HEK293 (cell line): ENCODE data around the gene TRIM24.

Experiments
- CTCF ChIP-seq: fragments of 450-650 bp; formaldehyde crosslinking; IDR thresholded peaks from 2 replicates; pipeline ENCODE4 v1.5.1; 2016; ENCODE audit warnings: missing biosample characterization, missing genetic modification characterization
- MYNN ChIP-seq: fragments of 450-650 bp; formaldehyde crosslinking; IDR thresholded peaks from 2 replicates; pipeline ENCODE4 v1.5.1; 2016; ENCODE audit warnings: missing biosample characterization, missing genetic modification characterization, borderline replicate concordance
- YY2 ChIP-seq: fragments of 450-650 bp; formaldehyde crosslinking; IDR thresholded peaks from 2 replicates; pipeline ENCODE4 v1.5.1; 2016; ENCODE audit warnings: missing biosample characterization, missing genetic modification characterization
- ZNF10 ChIP-seq: fragments of 450-650 bp; formaldehyde crosslinking; IDR thresholded peaks from 2 replicates; pipeline ENCODE4 v1.5.1; 2017; ENCODE audit warnings: missing biosample characterization, missing genetic modification characterization
- ZXDB ChIP-seq: fragments of 450-650 bp; formaldehyde crosslinking; IDR thresholded peaks from 2 replicates; pipeline ENCODE4 v1.5.1; 2016; ENCODE audit warnings: missing biosample characterization, missing genetic modification characterization
- TF ChIP-seq, protein P1 (sequence below): fragments of 450-650 bp; formaldehyde crosslinking; IDR thresholded peaks from 2 replicates; pipeline ENCODE4 v1.5.1; 2016; ENCODE audit warnings: missing biosample characterization, missing genetic modification characterization

GRCh38 chr7:138525757-138526156 is 65.7 kb downstream of the TRIM24 start:
- TF ChIP-seq, protein P1, sequence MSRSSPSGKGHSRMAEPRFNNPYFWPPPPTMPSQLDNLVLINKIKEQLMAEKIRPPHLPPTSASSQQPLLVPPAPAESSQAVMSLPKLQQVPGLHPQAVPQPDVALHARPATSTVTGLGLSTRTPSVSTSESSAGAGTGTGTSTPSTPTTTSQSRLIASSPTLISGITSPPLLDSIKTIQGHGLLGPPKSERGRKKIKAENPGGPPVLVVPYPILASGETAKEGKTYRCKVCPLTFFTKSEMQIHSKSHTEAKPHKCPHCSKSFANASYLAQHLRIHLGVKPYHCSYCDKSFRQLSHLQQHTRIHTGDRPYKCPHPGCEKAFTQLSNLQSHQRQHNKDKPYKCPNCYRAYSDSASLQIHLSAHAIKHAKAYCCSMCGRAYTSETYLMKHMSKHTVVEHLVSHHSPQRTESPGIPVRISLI (tag by site-specific recombination) = no peak
- TF ChIP-seq MYNN (tag by site-specific recombination) (no peak), CTCF (tag by site-specific recombination) (no peak), YY2 (tag by site-specific recombination) (no peak), ZXDB (no peak), ZNF10 (tag by site-specific recombination) (no peak)
